ENCODE measurements around the gene EGFLAM. TPM values are rescaled to one million over a fixed set of nuclear protein-coding genes. Genes with fewer than 3 reads are reported as not detected.
A peak's percentile ranks its signal among the peaks of the same experiment; 100 is the strongest.

Gene EGFLAM
- total RNA-seq, 2 experiments from 2014 or later, result not detected

DNA sequence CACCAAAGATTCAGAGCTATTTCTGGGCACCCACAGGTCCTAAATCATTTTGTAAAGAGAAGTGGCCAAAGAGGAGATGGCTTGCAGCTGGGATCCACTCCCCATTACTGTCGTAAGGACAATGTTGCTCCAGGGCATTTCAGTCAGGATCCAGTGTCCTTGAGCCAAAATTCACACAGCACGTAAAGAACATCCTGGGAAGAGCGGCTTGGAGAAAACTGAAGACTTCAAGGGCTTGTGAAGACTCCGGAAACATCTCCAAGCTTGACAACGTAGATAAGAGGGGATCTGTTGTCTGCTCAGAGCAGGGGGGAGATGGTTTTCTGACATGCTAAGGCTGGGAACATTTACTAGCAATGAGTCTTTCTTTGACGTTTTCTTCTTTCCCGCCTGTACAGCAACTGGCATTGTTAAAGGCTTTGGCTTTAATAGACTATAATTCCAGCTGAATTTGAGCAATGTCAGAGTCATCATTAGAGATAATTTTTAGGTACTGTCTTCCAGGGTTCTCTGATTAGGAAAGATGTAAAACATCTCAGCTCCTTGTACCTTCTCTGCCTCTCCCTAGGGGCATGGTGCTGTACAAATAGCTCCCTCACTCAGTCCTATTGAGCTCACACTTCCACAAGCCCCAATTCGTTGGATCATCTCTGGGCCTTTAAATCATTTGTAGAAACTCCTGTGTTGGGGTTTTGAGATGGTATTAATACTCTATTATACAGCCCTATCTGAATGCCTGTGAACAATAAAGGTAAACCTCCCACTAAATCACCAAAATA is 39.7 kb downstream of the EGFLAM start:
- POLR2A ChIA-PET, result no interaction called here
- Mint-ChIP-seq H3K27me3 (peaks cover 11% of the 10 kb centered on the region), H3K4me1 (no peaks in the 10 kb centered on the region), H3K9me3 (ENCODE audit: low read depth) (peaks cover 3% of the 10 kb centered on the region), H3K36me3 (ENCODE audit: low read depth) (no peaks in the 10 kb centered on the region), H3K4me3 (no peak overlapping the region), H3K27ac (no peak overlapping the region)
- DNase-seq (no peak), ATAC-seq (no peak)
- intact Hi-C loops (cut with DNase I, micrococcal nuclease), result no loop called here
- CTCF ChIA-PET, result interaction anchor here (0.8 to 1.0 kb wide), 2 partner anchors 72 to 102 kb away, joined by 3 read pairs; no protein-coding TSS in a partner anchor

DNA sequence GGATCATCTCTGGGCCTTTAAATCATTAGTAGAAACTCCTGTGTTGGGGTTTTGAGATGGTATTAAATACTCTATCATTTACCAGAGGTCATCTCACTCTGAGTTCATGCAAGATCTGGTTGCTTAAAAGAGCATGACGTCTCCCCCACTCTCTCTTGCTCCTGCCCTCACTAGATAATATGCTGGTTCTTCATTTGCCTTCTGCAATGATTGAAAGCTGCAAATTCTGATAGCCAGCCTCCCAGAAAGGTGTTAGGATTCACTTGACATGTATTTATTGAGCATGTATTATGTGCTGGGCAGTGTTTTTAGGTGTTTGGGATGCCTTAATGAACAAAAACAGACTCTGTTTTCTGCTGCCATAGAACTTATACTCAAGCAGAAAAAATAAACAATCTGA is 41.2 kb downstream of the EGFLAM start:
- no peaks in the 10 kb centered on the region for H3K36me3 Mint-ChIP-seq (ENCODE audit: low read depth)
- no peak overlapping the region for H3K4me3 Mint-ChIP-seq
- ChIA-PET CTCF (no interaction called here), POLR2A (no interaction called here)
- intact Hi-C loops (cut with DNase I, micrococcal nuclease), result no loop called here
- DNase-seq (no peak), ATAC-seq (no peak)
- H3K4me1 Mint-ChIP-seq, result no peaks in the 10 kb centered on the region
- H3K9me3 Mint-ChIP-seq (ENCODE audit: low read depth), result peaks cover 6% of the 10 kb centered on the region
- H3K27me3 Mint-ChIP-seq, result peaks cover 11% of the 10 kb centered on the region
- no peak overlapping the region for H3K27ac Mint-ChIP-seq

DNA sequence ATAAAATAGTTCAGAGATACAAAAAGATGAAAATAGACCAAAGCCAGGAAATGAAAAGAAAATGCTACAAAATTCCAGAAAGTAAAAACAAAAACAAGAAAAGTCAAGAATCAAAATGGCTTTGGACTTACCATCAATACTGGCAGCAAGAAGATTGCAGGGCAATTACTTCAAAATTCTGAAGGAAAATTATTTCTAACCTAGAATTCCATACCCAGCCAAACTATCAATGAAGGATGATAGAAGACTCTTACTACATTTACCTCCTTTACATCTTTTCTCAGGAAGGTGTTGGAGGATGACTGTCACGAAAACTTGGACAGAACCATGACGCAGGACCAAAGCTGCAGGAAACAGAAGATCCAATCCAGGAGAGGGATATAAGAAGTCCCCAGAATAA is 46.8 kb downstream of the EGFLAM start:
- ChIA-PET CTCF (no interaction called here), POLR2A (no interaction called here)
- Mint-ChIP-seq H3K9me3 (ENCODE audit: low read depth) (peaks cover 15% of the 10 kb centered on the region), H3K4me1 (no peaks in the 10 kb centered on the region), H3K4me3 (no peak overlapping the region), H3K27me3 (peaks cover 4% of the 10 kb centered on the region), H3K27ac (no peak overlapping the region), H3K36me3 (ENCODE audit: low read depth) (no peaks in the 10 kb centered on the region)
- ATAC-seq, result no peak
- DNase-seq, result no peak
- intact Hi-C loops (cut with DNase I, micrococcal nuclease), result no loop called here

DNA sequence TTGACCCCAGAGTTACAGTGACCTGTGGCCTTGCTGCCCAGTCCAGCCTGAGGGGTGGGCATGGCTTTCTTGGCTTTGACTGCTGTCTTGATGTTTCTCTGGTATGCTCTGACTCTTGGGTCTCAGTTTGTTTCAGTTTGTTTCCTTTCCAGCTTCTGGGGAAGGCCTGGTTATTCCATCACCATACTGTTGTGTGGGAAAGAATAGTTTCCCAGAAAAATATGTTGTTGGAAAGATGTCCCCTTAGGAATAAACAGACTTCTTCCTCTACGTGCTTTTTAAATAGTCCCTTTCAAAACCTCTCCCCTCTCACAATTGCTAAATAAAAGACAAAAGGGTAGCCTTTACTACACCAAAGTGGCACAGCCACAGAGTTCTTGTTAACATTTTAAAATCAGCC is 49.5 kb downstream of the EGFLAM start:
- DNase-seq (no peak), ATAC-seq (no peak)
- CTCF ChIA-PET, result no interaction called here
- no peaks in the 10 kb centered on the region for H3K36me3 Mint-ChIP-seq (ENCODE audit: low read depth)
- POLR2A ChIA-PET, result interaction anchor here (0.6 kb wide), 1 partner anchor 729 kb away, joined by 3 read pairs; no protein-coding TSS in a partner anchor
- peaks cover 6% of the 10 kb centered on the region for H3K27me3 Mint-ChIP-seq
- H3K4me1 Mint-ChIP-seq, result no peaks in the 10 kb centered on the region
- peaks cover 12% of the 10 kb centered on the region for H3K9me3 Mint-ChIP-seq (ENCODE audit: low read depth)
- no peak overlapping the region for H3K4me3 Mint-ChIP-seq
- no peak overlapping the region for H3K27ac Mint-ChIP-seq
- intact Hi-C loops (cut with DNase I, micrococcal nuclease), result no loop called here

DNA sequence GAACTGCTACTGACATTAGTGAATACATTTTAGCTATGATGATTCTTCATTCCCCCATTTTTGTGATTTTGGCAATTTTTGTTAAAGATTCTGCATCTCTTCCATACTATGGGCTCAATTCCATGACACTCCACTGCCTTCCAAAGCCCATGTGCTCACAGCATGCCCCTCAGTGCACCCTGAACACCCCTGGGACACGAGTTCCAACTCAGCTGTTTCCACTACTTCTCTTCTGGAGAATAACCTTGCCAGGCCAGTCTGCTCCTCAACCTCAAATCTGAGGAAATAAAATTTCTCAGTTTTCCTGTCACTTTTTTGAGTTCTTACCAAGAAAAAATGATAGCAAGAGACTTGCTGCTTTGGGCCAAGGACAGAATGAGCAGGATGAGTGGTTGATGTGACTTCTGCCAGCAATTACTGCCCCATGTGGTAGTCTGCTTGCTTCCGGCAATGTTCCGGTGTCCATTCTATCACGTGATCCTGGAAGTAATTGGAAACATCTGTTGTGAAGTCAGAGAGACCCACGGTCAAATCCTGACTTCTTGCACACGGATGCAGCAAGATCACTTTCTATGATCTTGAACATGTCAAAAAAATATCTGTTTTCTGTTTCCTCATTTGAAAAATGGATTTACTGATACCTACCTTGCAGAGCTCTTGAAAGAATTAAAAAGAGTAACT is 58.3 kb downstream of the EGFLAM start:
- Mint-ChIP-seq H3K9me3 (ENCODE audit: low read depth) (peaks cover 2% of the 10 kb centered on the region), H3K36me3 (ENCODE audit: low read depth) (no peaks in the 10 kb centered on the region)

DNA sequence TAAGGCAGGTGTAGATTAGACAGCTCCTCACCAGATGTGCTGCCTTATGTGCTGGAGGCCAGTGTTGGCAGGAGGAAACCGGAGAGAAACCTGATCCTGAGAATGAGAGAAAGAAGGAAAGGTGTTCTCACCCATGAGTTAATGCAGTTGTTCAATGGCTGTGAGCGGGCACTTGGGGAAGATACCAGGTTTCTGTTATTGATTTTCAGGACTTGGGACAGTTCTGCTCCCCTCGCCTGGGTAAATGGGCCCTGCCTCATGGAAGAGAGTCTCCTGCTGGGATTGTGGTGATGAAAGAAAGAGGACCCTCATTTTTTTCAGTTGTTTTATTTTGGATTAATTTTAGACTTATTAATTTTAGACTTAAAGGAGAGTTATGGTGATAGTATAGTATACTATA is 59.5 kb downstream of the EGFLAM start:
- H3K27me3 Mint-ChIP-seq, result peaks cover 3% of the 10 kb centered on the region
- no peak overlapping the region for H3K4me3 Mint-ChIP-seq
- H3K27ac Mint-ChIP-seq, result no peak overlapping the region
- ATAC-seq, result no peak
- ChIA-PET CTCF (no interaction called here), POLR2A (no interaction called here)
- H3K36me3 Mint-ChIP-seq (ENCODE audit: low read depth), result no peaks in the 10 kb centered on the region
- DNase-seq, result no peak
- intact Hi-C loops (cut with DNase I, micrococcal nuclease), result no loop called here
- H3K9me3 Mint-ChIP-seq (ENCODE audit: low read depth), result peaks cover 2% of the 10 kb centered on the region
- H3K4me1 Mint-ChIP-seq, result no peaks in the 10 kb centered on the region

More for the DNA sequence above, 58.3 kb downstream of the EGFLAM start:
- Mint-ChIP-seq H3K4me1 (no peaks in the 10 kb centered on the region), H3K4me3 (no peak overlapping the region), H3K27me3 (peaks cover 4% of the 10 kb centered on the region), H3K27ac (no peak overlapping the region)
- intact Hi-C loops (cut with DNase I, micrococcal nuclease), result no loop called here
- CTCF ChIA-PET, result no interaction called here
- DNase-seq, result no peak
- POLR2A ChIA-PET, result no interaction called here
- ATAC-seq, result no peak

DNA sequence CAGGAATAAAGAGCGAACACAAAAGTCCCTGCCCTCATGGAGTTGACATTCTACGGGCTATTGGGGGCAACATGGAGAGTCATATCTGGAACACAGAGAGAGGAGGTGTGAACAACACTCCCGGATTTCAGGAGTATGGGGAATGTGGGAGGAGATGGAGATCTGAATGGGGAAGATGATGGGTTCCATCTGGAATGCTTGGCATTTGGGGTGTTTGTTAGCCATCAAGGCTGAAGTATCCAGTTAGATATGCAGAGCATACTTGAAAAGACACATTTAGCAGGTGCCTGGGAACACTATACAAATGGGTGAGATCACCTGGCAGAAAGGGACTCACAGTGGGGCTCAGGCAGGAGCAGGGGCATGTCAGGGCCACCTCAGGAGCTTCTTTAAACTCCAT is 61.1 kb downstream of the EGFLAM start:
- no peaks in the 10 kb centered on the region for H3K36me3 Mint-ChIP-seq (ENCODE audit: low read depth)
- POLR2A ChIA-PET, result no interaction called here
- no peak overlapping the region for H3K27ac Mint-ChIP-seq
- H3K27me3 Mint-ChIP-seq, result peaks cover 3% of the 10 kb centered on the region
- no peak overlapping the region for H3K4me3 Mint-ChIP-seq
- intact Hi-C loops (cut with DNase I, micrococcal nuclease), result no loop called here
- no peak for DNase-seq
- H3K4me1 Mint-ChIP-seq, result no peaks in the 10 kb centered on the region
- CTCF ChIA-PET, result no interaction called here
- ATAC-seq, result no peak
- H3K9me3 Mint-ChIP-seq (ENCODE audit: low read depth), result peaks cover 2% of the 10 kb centered on the region

DNA sequence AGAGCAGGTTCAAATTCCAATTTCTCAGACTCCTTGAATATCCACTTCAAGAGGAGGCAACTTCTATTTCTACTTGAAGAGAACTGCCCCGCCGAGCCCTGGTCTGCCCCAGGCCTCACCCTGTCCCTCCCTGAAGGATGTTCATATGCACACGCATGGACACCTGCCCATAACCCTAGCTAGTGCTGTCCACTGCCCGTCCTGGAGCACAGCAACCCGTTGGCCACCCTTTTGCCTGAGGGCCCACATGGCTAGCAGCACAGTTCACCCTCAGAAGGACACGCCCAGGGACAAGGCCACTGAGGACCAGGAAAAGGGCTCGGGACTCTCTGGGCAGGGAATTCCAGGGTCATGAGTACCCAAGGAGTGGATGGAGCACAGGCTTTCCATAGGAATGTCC is 63.6 kb downstream of the EGFLAM start:
- ATAC-seq (no peak), DNase-seq (no peak)
- CTCF ChIA-PET, result no interaction called here
- Mint-ChIP-seq H3K36me3 (ENCODE audit: low read depth) (no peaks in the 10 kb centered on the region), H3K27ac (no peak overlapping the region), H3K4me1 (no peaks in the 10 kb centered on the region), H3K4me3 (no peak overlapping the region), H3K9me3 (ENCODE audit: low read depth) (peaks cover 2% of the 10 kb centered on the region), H3K27me3 (peaks cover 3% of the 10 kb centered on the region)
- POLR2A ChIA-PET, result no interaction called here
- intact Hi-C loops (cut with DNase I, micrococcal nuclease), result no loop called here

DNA sequence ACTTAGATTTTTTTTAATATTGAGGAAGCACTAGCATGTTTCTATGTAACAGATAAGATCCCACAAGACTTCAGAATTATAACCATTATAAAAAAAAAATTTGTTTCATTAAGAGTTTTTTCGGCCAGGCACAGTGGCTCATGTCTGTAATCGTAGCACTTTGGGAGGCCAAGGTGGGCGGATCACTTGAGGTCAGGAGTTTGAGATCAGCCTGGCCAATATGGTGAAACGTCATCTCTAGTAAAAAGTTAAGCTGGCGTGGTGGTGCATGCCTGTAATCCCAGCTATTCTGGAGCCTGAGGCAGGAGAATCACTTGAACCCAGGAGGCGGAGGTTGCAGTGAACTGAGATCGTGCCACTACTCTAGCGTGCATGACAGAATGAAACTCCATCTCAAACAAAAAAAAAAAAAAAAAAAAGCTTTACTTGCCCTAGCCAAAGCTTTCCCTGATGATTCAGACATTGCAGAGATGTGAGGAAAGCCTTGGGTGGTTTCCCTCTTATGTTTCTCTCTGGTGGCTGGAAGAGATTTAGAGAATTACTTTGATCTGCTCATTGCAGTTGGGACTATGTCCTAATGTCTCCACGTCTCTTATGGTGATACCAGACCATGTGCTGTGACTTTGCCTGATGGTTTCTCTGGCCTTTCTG is 65.4 kb downstream of the EGFLAM start:
- DNase-seq (no peak), ATAC-seq (no peak)
- ChIA-PET POLR2A (no interaction called here), CTCF (no interaction called here)
- Mint-ChIP-seq H3K27me3 (peaks cover 3% of the 10 kb centered on the region), H3K9me3 (ENCODE audit: low read depth) (peaks cover 2% of the 10 kb centered on the region), H3K36me3 (ENCODE audit: low read depth) (no peaks in the 10 kb centered on the region), H3K4me3 (no peak overlapping the region), H3K4me1 (no peaks in the 10 kb centered on the region), H3K27ac (no peak overlapping the region)
- intact Hi-C loops (cut with DNase I, micrococcal nuclease), result no loop called here

DNA sequence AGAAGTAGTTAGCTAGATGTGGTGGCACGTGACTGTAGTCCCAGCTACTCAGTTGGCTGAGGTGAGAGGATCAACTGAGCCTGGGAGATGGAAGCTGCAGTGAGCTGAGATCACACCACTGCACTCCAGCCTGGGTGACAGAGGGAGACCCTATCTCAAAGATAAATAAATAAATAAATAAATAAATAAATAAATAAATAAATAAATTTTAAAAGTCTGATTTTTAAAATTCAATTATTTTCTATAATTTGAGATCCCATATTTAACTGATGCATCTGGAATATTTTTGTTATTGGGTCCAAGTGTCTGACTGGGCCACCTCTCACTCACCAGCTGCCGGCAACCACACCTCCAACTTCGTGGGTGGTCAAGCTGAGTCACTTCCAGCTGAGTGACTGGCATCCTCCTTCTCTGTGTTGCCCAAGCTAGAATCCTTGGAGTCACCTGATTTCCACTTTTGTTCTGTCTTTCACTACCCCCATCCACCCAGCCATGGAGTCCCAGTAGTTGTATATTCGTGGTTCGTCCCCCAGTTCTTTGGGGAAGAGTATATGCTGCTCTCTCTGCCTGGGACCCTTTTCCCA is 70.9 kb downstream of the EGFLAM start:
- H3K9me3 Mint-ChIP-seq (ENCODE audit: low read depth), result no peaks in the 10 kb centered on the region
- ATAC-seq (no peak), DNase-seq (peak; percentile 8)
- H3K4me3 Mint-ChIP-seq, result no peak overlapping the region
- intact Hi-C loops (cut with DNase I, micrococcal nuclease), result no loop called here
- ChIA-PET CTCF (no interaction called here), POLR2A (no interaction called here)
- no peaks in the 10 kb centered on the region for H3K4me1 Mint-ChIP-seq
- no peak overlapping the region for H3K27ac Mint-ChIP-seq
- H3K36me3 Mint-ChIP-seq (ENCODE audit: low read depth), result no peaks in the 10 kb centered on the region
- no peaks in the 10 kb centered on the region for H3K27me3 Mint-ChIP-seq

DNA sequence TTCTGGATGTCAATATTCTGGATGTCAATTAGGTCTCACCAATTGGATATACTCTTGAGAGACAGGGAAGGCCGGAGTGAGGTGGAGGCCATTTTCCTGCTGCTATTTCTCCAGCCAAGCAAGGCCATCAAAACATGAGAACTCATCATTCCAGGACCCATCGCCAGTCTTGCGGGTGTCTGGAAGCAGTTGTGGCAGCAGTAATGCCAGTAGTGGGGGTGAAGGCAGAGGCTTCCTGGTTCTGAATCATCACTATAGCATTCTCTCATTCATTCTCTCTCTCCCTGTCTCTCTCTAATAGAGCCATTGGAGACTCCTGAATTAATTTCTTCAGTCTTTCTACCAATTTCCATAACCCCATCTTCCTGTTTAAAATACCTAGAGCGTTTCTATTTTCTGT is 71.8 kb downstream of the EGFLAM start:
- Mint-ChIP-seq H3K27ac (no peak overlapping the region), H3K9me3 (ENCODE audit: low read depth) (no peaks in the 10 kb centered on the region), H3K4me3 (no peak overlapping the region), H3K36me3 (ENCODE audit: low read depth) (no peaks in the 10 kb centered on the region), H3K4me1 (no peaks in the 10 kb centered on the region), H3K27me3 (no peaks in the 10 kb centered on the region)
- ChIA-PET CTCF (no interaction called here), POLR2A (no interaction called here)
- DNase-seq (no peak), ATAC-seq (no peak)
- intact Hi-C loops (cut with DNase I, micrococcal nuclease), result no loop called here

DNA sequence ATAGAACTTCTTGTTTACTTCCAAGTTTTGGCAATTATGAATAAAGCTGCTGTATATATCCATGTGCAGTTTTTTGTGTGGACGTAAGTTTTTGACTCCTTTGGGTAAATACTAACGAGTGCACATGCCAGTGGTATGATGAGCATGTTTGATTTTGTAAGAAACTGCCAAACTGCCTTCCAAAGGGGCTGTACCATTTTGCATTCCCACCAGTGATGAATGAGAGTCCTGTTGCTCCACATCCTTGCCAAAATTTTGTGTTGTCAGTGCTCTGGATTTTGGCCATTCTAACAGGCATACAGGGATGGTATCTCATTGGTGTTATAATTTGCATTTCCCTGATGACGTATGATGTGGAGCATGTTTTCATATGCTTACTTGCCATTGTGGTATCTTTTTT is 73.5 kb downstream of the EGFLAM start:
- no peaks in the 10 kb centered on the region for H3K36me3 Mint-ChIP-seq (ENCODE audit: low read depth)
- no peaks in the 10 kb centered on the region for H3K4me1 Mint-ChIP-seq
- no peaks in the 10 kb centered on the region for H3K9me3 Mint-ChIP-seq (ENCODE audit: low read depth)
- ATAC-seq (no peak), DNase-seq (no peak)
- no peaks in the 10 kb centered on the region for H3K27me3 Mint-ChIP-seq
- intact Hi-C loops (cut with DNase I, micrococcal nuclease), result no loop called here
- no peak overlapping the region for H3K27ac Mint-ChIP-seq
- POLR2A ChIA-PET, result no interaction called here
- no peak overlapping the region for H3K4me3 Mint-ChIP-seq
- CTCF ChIA-PET, result interaction anchor here (0.6 kb wide), 1 partner anchor 333 kb away, joined by 3 read pairs; no protein-coding TSS in a partner anchor
